Superior temporal gyrus (tissue), 1 donor: Measurements from ENCODE around the gene COPZ1.
A peak's percentile ranks its signal among the peaks of the same experiment; 100 is the strongest.
"Not testable (repeated sequence)": the region's sequence is repeated elsewhere in the genome, so short reads cannot be mapped to it uniquely, and the experiment has no call there.

Source experiments
- DNase-seq: peaks from one replicate; pipeline ENCODE4 v3.0.0-alpha.2; 2016; ENCODE audit errors: extremely low spot score

The COPZ1 gene

DNA sequence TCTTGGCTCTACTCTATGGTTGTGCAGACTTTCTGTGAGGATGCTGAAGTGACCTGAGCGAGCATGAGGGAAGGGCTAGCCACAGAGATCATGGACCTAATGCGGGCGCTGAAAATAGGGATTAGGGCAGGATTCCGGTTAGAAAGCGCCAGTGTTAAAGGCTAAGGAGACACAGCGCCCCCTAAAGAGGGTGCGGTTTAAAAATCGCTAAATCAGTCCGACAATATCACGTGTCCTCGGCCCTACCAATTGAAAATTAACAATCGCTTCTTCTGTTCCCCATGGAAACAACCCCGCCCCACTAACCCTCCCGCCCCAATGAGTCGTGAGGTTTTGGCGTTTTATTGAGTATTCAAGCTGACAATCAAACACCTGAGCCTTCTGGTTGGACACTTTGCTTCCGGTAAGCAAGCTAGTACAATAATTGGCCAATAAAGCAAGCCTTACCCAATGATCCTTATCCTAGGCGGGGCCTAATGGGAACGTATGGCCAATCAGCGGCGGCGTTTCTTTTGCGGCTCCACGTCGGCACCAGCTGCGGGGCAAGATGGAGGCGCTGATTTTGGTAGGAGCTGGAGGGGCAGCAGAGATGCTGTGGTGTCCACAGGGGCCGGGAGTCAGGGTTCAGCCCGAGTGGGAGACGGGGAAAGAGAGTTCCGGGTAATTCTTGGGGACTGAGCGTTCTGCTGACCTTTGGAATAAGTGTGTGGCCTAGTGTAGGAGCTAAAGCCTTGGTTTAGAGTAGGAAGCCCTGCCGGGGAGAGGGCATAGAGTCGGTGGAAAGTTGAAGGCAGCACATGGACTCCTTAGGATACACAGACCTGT lies at the start of gene COPZ1:
Gene COPZ1 (plus strand): TSS at position 515 of the 825 bp plus-strand sequence. CDS start 33 bp downstream, at position 548.
- peak; percentile 100 for DNase-seq

GRCh38 chr12:54276368-54276767 lies 48.6 kb upstream of the COPZ1 start:
- no peak for DNase-seq

DNA sequence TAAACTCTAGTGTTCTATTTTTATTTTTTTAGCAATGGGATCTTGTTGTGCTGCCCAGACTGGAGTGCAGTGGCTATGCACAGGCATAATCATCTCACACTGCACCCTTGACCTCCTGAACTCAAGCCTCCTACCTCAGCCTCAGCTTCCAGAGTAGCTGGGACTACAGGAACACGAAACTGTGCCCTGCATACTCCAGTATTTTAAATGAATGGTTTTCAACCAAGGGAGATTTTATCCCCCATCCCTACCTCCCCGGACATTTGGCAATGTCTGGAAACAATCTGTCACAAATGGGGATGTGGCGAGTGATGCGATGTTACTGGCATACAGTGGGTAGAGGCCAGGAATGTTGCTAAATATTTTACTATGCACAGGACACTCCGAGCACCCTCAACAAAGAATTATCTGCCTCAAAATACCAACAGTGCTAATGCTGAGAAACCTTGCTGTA lies 47.1 kb upstream of the COPZ1 start:
- no peak for DNase-seq

DNA sequence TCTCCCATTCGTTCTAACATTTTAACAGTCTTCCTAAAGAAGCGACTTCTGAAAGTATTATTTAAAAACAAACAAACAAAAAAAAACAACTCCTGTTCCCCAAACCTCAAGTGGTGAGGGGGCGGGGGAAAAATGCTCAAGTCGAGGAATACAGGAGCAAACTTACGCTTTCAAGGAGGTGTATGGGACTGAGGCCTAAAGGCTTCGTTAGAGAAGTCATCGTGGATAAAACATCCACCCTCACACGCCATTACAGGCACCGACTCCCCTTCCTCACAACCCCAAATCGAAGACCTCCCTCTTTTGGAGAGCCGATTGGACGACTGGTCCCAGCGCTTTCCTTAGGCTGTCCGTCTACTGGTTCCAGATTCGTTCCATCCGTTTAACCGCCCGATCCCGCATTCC lies 45.7 kb upstream of the COPZ1 start:
- DNase-seq = no peak

DNA sequence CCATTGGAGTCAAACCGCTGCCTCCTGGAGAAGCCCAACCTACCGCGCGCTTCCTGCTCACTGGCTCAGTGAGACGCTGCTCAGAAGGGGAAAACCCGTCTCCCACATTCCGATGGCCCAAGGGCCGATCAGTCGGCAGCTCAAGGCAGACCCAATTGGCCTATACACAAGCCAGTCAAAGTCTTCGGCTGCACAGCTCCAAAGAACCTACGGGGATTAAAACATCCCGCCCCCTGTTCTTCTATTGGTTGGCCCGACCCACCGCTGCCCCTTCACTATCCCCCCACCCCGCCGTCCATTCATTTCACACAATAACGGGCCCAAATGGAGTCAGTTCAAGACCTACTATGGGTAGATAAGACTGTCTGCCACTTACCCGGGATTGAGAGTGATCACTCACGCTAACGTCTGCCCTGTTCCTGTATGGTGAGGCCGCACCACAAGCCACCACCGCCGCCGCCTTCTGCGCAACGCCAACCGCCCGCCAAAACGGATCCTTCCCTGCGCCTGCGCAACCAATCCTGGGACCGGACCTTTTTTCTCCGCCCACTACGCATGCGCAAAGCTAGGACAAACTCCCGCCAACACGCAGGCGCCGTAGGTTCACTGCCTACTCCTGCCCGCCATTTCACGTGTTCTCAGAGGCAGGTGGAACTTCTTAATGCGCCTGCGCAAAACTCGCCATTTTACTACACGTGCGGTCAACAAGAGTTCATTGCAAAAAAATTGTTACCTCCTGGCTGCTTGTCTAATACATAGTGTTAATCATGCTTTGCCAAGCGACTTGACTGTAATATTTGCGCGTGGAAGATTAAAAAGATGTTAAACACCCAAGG lies 45.1 kb upstream of the COPZ1 start, which contains the start of gene CBX5:
Gene CBX5 (minus strand): TSS at position 491 of the 836 bp plus-strand sequence. CDS start 22,472 bp downstream, outside the sequence.
- peak; percentile 99 for DNase-seq

- DNase-seq = peak; percentile 100
These were observed 44.3 kb upstream of the COPZ1 start, which contains the start of gene HNRNPA1 for GRCh38 chr12:54280468-54281260. HNRNPA1 (plus strand) TSS chr12:54280726; CDS start chr12:54280808, 82 bp downstream.

GRCh38 chr12:54281261-54281638 lies 43.7 kb upstream of the COPZ1 start:
- DNase-seq = not testable (repeated sequence)

DNA sequence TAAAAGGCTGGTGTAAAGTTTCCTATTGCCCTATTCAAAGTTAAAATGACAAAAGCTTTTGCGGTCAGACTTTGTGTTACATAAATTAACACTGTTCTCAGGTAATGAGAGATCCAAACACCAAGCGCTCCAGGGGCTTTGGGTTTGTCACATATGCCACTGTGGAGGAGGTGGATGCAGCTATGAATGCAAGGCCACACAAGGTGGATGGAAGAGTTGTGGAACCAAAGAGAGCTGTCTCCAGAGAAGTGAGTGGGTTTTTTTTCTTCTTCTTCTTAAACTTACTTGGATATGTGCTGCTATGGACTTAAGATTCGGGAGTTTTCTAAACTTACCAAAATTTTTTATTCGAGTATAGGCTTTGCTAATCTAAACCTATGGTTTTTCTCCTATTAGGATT lies 43.2 kb upstream of the COPZ1 start:
- DNase-seq = not testable (repeated sequence)

DNA sequence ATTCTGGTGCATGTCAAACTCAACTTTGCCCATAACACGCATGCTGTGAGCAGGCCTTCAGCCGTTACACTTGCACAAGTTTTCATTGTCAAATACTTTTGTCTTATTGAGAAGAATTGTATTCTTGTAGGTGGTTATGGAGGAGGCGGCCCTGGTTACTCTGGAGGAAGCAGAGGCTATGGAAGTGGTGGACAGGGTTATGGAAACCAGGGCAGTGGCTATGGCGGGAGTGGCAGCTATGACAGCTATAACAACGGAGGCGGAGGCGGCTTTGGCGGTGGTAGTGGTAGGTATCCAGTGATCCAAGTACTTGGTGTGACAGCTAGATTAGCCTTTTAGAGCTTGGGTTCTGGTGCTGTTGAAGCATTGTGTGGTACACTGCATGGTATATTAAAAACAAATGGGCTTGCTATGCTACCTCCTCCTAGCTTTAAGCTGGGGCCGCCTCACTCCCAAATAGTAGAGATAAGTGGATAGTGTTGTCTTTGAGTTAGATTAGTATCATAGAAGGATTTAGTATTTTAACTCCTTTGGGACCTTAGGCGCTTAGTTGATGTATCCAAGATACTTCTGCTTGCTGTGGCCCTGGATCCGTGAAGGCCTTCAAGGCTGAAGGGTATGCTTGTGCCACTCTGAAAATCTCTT lies 41.9 kb upstream of the COPZ1 start:
- no peak for DNase-seq

DNA sequence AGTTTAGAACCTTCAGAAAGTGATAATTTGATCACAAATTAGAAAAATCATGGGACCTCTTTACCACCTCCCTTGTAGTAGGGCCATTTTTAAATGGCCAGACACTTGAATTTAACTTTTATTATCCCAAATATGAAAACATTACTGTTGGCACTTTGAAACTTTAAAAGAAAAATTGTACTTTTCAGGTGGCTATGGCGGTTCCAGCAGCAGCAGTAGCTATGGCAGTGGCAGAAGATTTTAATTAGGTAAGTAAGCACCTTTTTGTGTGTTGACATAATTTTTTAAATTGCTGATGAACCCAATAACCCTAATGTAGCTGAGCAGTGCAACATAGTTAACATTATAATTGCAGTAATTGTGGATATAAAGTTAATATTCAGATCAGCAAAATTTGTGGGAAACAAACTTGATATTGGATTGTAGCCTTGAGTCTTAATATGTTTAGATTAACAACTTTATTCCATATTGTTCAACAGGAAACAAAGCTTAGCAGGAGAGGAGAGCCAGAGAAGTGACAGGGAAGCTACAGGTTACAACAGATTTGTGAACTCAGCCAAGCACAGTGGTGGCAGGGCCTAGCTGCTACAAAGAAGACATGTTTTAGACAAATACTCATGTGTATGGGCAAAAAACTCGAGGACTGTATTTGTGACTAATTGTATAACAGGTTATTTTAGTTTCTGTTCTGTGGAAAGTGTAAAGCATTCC lies 40.7 kb upstream of the COPZ1 start:
- DNase-seq = not testable (repeated sequence)

DNA sequence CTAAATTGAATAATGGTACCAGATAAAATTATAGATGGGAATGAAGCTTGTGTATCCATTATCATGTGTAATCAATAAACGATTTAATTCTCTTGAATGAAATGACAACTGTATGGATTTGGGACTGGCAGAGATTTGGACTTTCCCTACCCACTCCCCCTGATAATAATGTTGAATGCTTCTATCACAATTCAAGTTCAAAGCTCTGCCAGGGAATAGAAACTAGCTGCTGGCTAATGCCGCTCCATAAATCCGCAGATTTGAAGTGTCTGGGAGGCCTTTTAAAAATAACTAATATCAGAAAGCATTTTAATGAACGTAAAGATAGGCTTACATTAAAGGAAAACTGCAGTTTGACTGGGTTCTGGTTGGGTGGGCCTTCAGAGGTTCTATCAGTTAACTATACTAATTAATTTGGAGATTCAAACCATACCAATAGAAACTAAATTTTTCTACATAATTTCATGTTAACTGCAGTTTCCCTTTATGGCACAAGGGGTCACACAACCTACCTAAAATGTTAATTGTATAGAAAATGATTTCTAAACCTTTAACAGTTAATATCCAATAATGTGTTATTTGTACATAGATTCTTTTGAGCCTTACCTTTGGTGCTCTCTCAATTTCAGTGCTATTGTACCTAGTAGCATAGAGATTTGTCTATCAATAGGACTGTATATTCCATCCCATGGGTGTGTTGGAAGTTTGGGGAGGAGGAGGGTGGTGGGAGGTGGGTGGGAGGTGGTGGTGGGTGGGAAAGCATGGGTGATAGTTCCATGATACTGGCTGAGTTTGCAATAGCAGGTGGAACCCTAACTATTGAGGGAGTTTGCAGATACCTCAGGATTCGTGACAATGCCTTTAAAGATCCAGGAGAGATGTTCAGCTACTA lies 39.5 kb upstream of the COPZ1 start:
- no peak for DNase-seq

GRCh38 chr12:54286042-54287030 lies 38.6 kb upstream of the COPZ1 start:
- DNase-seq = no peak

DNA sequence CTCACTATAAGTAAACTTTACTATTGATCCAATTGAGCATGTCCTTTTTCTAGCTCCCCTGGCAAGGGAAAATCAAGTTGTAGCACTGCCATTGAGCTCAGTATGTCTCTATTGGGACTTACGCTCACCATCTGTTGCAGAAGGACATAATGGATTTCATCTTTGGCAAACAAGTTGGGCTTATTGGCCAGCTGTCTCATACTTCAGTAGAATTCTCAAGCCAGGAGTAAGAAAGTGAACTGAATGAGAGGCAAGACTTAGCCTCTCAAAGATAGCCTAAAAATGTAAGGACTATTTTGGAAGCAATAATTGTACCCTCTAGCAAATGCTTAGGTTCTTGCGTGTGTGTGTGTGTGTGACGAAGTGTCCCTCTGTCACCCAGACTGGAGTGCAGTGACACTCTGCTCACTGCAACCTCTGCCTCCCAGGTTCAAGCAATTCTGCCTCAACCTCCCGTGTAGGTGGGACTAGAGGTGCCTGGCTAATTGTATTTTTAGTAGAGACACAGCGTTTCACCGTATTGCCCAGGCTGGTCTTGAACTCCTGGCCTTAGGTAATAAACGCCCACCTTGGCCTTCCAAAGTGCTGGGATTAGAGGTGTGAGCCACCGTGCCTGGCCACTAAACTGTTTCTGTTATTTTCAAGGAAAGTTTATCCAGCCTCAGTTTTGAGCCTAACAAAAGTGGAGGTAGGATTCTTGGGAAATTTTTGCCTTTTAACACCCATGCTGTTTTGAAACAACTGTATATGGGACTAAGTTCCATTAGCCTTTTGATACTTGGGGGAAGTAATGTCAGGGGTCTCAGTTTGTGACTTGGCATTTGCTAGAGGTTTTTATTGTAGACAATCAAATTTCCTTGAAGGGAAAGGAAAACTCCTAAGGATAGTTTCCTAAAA lies 37.4 kb upstream of the COPZ1 start:
- DNase-seq = no peak

- no peak for DNase-seq
These were observed 32.6 kb upstream of the COPZ1 start for GRCh38 chr12:54292083-54292930.

DNA sequence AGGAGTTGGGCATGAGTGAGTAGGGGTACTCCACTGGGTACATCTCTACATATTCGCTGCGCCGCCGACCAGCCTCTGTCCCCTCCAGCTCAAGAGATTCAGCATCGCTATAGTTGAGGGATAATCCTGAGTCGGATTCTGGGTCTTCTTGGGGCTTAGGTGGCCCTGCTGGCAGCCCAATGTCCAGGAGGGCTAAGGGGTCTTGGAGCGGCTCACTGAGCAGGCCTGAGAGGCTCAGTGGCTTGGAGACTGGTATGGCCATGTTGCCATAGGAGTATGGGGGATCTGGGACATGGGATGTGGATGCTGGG lies 32.0 kb upstream of the COPZ1 start:
- DNase-seq = no peak
